SH-SY5Y (cell line): ENCODE data around the gene TMEM183A.

Experiments used
- GATA2 ChIP-seq: IDR thresholded peaks from 2 replicates; pipeline ENCODE4 v1.6.1; 2011; ENCODE audit warnings: mild to moderate bottlenecking, low read depth, low read length
- GATA3 ChIP-seq: IDR thresholded peaks from 2 replicates; pipeline ENCODE4 v1.6.1; 2011; ENCODE audit warnings: low read depth, mild to moderate bottlenecking, low read length, moderate library complexity

DNA sequence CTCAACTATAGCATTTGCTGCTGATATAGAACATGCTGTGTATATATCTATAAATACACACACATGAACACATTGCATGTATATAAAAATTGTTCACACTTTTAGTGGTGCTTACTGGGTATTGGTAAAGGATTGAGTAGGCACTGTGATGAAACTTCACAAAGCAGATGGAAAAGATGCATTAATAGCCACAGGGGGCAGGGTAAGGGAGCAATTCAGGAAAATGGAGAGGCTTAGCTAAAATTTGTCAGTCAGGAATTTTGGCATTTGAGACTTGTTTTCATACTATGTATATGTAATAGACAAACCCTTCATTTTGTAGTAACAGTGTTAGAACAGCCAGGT is 18.5 kb downstream of the TMEM183A start:
- TF ChIP-seq GATA2 (no peak), GATA3 (no peak)
